ENCODE data around the gene FAM163B. TPM values are rescaled to one million over a fixed set of nuclear protein-coding genes. Genes with fewer than 3 reads are reported as not detected.

The FAM163B gene
- total and polyA plus RNA-seq, 2 experiments from 2014 or later, result 0.60 to 1.3 TPM

GRCh38 chr9:133600739-133601138 is 8.4 kb downstream of the FAM163B start (continued):
- TF ChIP-seq ZNF114 (CRISPR knock-in tag; IDR thresholded peaks at IDR 0.05) (no peak), STAT1 (IDR thresholded peaks at IDR 0.05; ENCODE audit: unreplicated experiment) (no peak), ZNF331 (CRISPR knock-in tag; IDR thresholded peaks at IDR 0.05; ENCODE audit: low read depth) (no peak), POLR2AphosphoS5 (IDR thresholded peaks at IDR 0.05; ENCODE audit: low read depth) (no peak), CTCF (conservative IDR thresholded peaks at IDR 0.05; ENCODE audit: low read depth in 2 of 2) (no peak), CREB1 (CRISPR knock-in tag; IDR thresholded peaks at IDR 0.05; ENCODE audit: low read depth) (no peak)

- Mint-ChIP-seq H3K9me3 (peaks cover 32% of the 10 kb centered on the region), H3K4me3 (no peak overlapping the region), H3K36me3 (ENCODE audit: low read depth) (peaks cover 14% of the 10 kb centered on the region), H3K27me3 (ENCODE audit: insufficient read depth, low read depth, poor library complexity) (peaks cover 5% of the 10 kb centered on the region), H3K4me1 (peaks cover 19% of the 10 kb centered on the region), H3K27ac (no peak overlapping the region)
- no peak overlapping the region for H3K27ac ChIP-seq (ENCODE audit: low read depth)
- no peak overlapping the region for H3K4me2 ChIP-seq
- H3K4me3 ChIP-seq, result no peak overlapping the region
- no peaks in the 10 kb centered on the region for H3K9me2 ChIP-seq (ENCODE audit: insufficient read depth)
- peaks cover 6% of the 10 kb centered on the region; the same call in 1 of the 2 replicates for H3F3A ChIP-seq (replicated peaks; ENCODE audit: low read depth)
- ATAC-seq, result no peak
- no peaks in the 10 kb centered on the region for H3K79me2 ChIP-seq (replicated peaks; ENCODE audit: insufficient read depth)
- TF ChIP-seq REST (IDR thresholded peaks at IDR 0.05; ENCODE audit: unreplicated experiment) (no peak), NANOG (IDR thresholded peaks at IDR 0.05; ENCODE audit: borderline replicate concordance) (no peak), STAT1 (IDR thresholded peaks at IDR 0.05; ENCODE audit: unreplicated experiment) (no peak), ZNF462 (CRISPR knock-in tag; IDR thresholded peaks at IDR 0.05) (no peak), EZH2phosphoT487 (IDR thresholded peaks at IDR 0.05; ENCODE audit: unreplicated experiment) (no peak)
- DNase-seq (ENCODE audit: low spot score), result no peak
- H3K36me3 ChIP-seq (ENCODE audit: insufficient read depth), result no peaks in the 10 kb centered on the region
- H2AFZ ChIP-seq, result no peak overlapping the region
- no peaks in the 10 kb centered on the region for H3K27me3 ChIP-seq (ENCODE audit: insufficient read depth)
- no peaks in the 10 kb centered on the region for H3K4me1 ChIP-seq (ENCODE audit: insufficient read depth)
- no peaks in the 10 kb centered on the region for H4K20me1 ChIP-seq (replicated peaks; ENCODE audit: insufficient read depth)
Measured at GRCh38 chr9:133599470-133600173, 9.6 kb downstream of the FAM163B start.
